Forelimb muscle (tissue), 1 donor: ENCODE results near the gene ZBTB37. TPM values are rescaled to one million over a fixed set of nuclear protein-coding genes. Genes with fewer than 3 reads are reported as not detected.
A peak's percentile ranks its signal among the peaks of the same experiment; 100 is the strongest.
"Not testable (repeated sequence)": the region's sequence is repeated elsewhere in the genome, so short reads cannot be mapped to it uniquely, and the experiment has no call there.

Experiments
- DNase-seq: peaks from one replicate; pipeline ENCODE4 v3.0.0-alpha.2; 2013; ENCODE audit warnings: low read depth
- polyA plus RNA-seq: library from polyadenylated mRNA; unstranded; fragments of 120-200 nt; gene quantifications from one replicate; pipeline ENCODE4 v1.2.1, GENCODE V29; 2013; ENCODE audit not compliant: insufficient read length

Gene ZBTB37
- polyA plus RNA-seq, 1 donor = 5.6 TPM

GRCh38 chr1:173865468-173866164 lies 2.6 kb upstream of the ZBTB37 start:
- DNase-seq = no peak

DNA sequence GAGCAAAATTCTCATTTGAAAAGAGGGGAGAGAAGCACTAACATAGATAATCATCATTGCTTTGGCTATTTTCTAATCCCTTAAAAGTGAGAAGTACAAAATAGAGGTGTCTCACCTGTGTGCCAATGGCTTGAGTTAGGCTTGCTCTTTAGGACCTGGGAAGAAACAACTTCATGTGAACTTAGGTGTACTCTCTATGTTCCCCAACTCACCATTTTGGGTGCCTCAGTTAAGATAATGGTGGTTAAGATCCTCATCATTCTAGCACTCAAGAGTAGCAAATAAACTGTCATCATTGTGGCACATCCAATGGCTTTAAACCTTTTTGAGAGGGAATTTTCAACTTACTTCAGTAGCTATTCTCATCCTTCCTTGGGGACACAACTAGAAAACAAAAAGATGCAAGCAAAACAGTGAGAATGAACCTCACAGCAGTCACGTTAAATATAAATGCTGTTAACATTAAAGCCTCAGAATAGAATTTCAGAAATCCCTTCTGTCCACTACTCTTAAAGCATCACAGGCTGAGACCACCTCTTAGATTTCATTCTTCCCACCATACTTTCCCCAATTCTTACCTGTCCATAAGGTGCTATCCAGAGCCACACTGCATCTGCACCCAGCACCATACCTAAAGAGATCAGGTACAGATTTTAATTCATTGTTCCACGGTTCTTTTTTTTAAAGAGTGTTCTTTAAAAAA lies 1.6 kb upstream of the ZBTB37 start:
- no peak for DNase-seq

GRCh38 chr1:173867141-173867752 lies 933 bp upstream of the ZBTB37 start:
- no peak for DNase-seq

DNA sequence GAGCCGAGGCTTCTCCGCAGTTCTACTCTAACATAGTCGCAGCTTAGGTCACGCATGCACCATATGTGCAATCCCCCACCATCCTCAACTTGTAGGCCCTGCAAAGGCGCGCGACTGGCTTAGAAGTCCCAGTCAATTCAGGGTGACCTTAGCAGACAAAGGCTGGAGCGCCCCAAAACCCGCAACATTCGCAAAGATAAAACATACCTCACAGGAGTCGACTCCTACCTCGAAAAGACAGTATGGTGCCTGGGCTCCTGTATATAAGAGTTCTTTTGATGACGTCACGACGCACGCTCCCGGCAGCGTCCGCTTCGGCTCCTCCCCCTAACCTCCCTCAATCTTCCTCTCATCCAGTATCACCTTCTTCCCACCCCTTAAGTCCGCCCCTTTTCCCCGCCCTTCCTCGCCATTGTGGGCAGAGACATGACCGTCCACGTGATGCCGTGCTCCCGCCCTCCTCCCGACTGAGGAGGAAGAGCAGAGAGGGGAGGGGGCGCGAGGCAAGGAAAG lies 371 bp upstream of the ZBTB37 start, which contains the start of gene GAS5:
TSS of gene GAS5 (minus strand) at position 237 of the 513 bp plus-strand sequence.
- DNase-seq = peak; percentile 99

DNA sequence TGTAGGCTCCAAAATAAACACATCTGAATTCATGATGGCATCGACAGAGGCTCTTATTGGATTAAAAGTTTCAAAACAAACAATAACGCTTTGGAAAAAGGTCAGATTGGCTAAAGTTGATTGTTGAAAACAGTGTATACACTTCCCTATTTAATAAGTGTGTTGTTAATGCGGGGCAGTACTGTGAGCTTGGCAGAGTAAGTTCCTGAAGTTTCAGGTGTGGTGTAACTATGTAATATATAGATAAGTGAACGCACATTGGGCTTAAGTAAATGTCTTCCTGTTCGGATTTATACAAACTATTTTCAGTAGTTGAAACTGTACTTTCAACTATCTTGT lies 810 bp downstream of the ZBTB37 start:
- DNase-seq = no peak

DNA sequence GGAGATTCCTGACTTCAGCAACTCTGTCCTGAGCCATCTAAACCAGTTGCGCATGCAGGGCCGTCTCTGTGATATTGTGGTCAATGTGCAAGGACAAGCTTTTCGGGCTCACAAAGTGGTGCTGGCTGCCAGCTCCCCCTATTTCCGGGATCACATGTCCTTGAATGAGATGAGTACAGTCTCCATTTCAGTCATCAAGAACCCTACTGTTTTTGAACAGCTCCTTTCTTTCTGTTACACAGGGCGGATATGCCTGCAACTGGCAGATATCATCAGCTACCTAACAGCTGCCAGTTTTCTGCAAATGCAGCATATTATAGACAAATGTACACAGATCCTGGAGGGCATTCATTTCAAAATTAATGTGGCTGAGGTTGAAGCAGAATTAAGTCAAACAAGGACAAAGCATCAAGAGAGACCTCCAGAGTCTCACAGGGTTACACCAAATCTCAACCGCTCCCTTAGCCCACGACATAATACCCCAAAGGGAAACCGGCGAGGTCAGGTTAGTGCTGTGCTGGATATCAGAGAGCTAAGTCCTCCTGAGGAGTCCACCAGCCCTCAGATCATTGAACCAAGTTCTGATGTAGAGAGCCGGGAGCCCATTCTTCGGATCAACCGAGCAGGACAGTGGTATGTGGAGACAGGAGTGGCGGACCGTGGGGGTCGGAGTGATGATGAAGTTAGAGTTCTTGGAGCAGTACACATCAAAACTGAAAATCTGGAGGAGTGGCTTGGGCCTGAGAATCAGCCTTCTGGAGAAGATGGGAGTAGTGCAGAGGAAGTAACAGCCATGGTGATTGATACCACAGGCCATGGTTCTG lies 2.3 kb downstream of the ZBTB37 start:
- DNase-seq = no peak

- DNase-seq = no peak
These were observed 2.9 kb downstream of the ZBTB37 start for GRCh38 chr1:173871091-173871490.

DNA sequence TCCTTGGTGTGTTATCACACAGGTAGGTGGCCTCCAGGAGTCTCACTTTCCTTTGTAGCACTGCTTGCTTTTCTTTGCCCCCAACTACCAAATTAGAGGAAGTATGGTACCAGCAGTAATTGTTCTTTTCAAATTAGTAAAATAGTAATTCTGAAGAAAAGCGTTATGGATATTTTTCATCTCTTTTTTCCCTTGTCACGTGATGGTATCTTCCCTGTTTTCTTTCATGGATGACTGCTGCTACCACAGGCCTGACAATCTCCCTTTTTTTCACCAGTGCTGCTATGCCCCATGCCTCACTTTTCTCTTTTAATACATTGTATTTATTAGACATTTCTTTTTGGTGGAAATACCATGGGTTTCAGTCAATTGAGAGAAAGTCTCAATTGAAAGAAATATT lies 3.3 kb downstream of the ZBTB37 start:
- no peak for DNase-seq

DNA sequence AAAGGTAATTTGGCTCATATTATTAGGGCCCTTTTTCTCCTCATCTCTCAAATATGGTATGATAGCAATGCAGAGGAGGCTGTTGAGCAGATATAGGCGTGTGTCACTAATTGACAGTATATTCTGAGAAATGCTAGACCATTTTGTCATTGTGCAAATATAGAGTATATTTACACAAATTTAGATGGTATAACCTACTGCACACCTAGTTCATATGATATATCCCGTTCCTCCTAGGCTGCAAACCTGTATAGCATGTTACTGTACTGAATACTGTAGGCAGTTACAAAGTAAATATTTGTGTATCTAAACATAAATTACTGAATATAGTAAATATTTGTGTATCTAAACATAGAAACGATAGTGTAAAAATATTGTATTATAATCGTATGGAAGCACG lies 8.6 kb downstream of the ZBTB37 start:
- DNase-seq = no peak

GRCh38 chr1:173878251-173878650 lies 10.1 kb downstream of the ZBTB37 start:
- DNase-seq = no peak

DNA sequence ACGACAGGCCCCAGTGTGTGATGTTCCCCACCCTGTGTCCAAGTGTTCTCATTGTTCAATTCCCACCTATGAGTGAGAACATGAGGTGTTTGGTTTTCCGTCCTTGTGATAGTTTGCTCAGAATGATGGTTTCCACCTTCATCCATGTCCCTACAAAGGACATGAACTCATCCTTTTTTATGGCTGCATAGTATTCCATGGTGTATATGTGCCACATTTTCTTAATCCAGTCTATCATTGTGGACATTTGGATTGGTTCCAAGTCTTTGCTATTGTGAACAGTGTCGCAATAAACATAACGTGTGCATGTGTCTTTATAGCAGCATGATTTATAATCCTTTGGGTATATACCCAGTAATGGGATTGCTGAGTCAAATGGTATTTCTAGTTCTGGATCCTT lies 12.9 kb downstream of the ZBTB37 start:
- not testable (repeated sequence) for DNase-seq

GRCh38 chr1:173884701-173885100 lies 16.5 kb downstream of the ZBTB37 start:
- DNase-seq = no peak

DNA sequence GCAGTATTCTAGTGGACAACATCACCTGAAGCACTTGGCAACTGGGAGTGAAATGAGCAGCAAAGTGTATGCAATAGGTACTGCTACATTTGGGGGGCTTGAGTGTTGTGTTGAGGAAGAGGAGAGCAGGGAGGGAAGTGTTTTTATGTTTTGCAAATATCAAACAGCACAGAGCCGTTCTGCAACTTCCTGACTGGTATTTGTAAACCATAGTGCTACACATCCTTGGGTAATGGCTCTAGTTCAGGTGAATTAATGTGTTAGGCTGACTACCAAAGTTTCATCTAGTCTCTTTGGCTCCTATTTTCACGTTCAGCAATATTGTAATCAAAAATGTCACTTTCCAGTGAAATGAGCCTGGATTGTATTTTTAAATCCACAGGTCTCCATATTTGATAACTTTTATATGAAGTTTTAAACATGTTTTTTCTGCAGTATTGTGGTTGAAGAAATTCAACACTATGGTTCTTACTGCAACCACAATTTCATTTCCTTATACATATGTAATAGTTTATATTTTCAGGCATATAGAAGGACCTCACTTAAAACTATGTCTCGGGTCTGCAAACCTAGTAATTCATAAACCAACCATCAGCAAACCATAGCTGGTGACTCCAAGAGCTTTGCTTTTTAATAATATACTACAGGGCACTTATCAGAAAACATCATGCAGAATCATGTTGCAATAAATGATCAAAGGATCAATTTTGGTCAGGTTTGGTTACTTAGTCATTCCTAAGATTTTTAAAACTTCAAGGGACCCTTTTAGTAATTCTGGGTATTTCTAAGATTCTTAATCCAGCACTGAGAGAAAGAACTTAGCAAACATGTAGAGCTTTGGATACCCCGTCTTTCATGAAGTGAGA lies 18.8 kb downstream of the ZBTB37 start:
- DNase-seq = no peak

DNA sequence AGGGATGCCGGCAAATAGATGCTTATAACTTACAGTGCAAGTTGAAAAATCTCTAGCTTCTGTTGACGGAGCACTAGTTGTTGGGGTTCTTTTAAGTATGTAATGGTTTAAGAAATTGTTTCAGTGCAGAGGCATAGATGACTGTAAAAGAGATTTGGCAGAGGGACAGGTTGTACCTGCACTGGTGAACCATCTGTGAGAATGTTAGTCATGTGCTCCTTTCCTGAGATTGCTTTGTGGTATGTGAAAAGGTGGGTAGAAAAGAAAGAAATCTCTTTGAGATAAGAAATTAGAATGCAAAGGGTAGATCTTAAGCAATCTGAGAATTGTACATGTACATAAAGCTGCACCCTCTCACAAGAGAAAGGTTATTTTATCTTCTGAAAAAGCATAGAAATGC lies 19.4 kb downstream of the ZBTB37 start:
- no peak for DNase-seq

DNA sequence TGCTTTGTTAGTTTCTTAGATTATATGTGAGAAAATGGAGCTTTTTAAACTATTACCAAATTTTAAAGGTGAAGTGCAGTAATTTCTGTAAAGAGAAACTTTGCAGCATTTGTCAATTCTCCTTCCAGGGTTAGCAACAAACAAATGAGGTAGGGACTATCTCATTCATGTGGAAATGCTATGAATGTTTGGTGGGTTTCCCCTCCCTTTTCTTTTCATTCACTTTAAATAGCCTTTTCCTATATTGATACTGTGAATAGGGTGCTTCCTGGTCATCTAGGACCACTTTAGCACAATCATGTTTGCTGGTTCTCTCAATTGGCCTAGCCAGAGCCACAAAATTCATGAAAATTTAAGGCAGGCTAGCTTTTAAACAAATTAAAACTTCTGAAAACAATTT lies 20.6 kb downstream of the ZBTB37 start:
- no peak for DNase-seq

GRCh38 chr1:173889885-173890284 lies 21.7 kb downstream of the ZBTB37 start:
- no peak for DNase-seq

DNA sequence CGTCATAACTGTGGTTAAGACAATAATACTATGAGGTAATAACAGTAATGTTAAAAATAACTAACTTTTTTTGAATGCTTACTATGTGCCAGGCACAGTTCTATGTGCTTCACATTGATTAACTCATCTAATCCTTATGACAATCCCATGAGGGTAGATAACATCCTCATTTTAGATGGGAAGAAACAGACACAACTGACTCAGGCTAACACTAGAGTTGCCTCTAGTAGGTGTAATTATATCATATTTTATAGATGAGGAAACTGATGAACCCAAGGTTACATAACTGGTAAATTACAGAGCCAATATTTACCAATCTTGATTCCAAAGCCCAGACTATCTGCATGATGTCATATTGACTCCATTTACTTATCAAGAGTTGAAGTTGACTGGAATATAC lies 25.4 kb downstream of the ZBTB37 start:
- no peak for DNase-seq

GRCh38 chr1:173894189-173894588 lies 26.0 kb downstream of the ZBTB37 start:
- no peak for DNase-seq

DNA sequence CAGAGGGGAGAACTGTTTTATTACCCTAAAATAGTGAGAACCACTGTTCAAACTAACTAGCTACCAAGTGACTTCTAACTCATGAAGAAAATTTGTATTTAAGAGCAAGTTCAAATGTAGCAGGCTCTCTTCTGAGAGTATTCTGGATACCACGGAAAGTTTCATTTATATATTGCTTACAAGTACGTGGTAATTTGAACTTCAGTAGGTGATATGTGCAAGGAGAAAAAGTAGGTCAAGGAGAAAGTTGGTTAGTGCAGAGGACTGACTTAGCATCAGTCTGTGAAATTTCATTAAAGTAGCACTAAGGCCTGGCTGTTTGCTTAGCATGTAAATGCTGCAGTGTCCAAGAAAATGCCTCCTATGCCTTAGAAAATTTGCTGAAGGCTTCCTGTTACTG lies 32.2 kb downstream of the ZBTB37 start:
- DNase-seq = no peak

DNA sequence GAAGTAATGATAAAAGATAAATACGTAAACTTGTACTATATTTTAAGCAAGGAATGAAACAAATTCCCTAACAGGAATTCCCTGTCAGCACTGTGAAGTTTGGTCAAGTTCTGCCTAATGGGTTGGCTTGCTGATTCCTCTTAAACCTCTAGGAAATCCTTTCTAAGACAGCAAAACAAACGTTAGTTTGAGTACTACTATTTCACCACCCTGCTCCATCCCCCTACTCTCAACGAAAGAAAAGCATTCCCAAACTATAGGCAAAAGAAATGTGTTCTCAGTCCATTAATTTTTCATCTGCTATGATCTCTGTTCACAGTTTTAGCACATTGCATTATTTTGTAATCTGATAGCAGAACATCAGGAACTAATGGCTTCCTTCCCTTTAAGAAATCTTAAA lies 32.8 kb downstream of the ZBTB37 start:
- DNase-seq = no peak
